Osteoblast (primary cell): ENCODE data around the gene ZDHHC8. TPM values are rescaled to one million over a fixed set of nuclear protein-coding genes. Genes with fewer than 3 reads are reported as not detected.

Experiments
- DNase-seq: peaks from one replicate; pipeline ENCODE4 v3.0.0; 2011; ENCODE audit warnings: low spot score, mixed read lengths; ENCODE audit not compliant: insufficient read length; ENCODE audit errors: missing footprints
- H2AFZ ChIP-seq: 2 replicates; pipeline ENCODE4 v1.6.0; 2011; ENCODE audit warnings: mild to moderate bottlenecking, low read length
- H3K27ac ChIP-seq: 2 replicates; pipeline ENCODE4 v1.5.1; 2011; ENCODE audit warnings: mild to moderate bottlenecking, low read depth, low read length, moderate library complexity
- H3K27me3 ChIP-seq: 2 replicates; pipeline ENCODE4 v1.6.0; 2012; ENCODE audit warnings: mild to moderate bottlenecking, control low read depth, inconsistent platforms, low read length, moderate library complexity; ENCODE audit not compliant: insufficient read depth
- H3K36me3 ChIP-seq: 2 replicates; pipeline ENCODE4 v1.5.1; 2011; ENCODE audit warnings: mild to moderate bottlenecking, low read length, control low read depth, moderate library complexity; ENCODE audit not compliant: insufficient read depth
- H3K4me1 ChIP-seq: 2 replicates; pipeline ENCODE4 v1.5.1; 2011; ENCODE audit warnings: mild to moderate bottlenecking, low read length, control low read depth, moderate library complexity; ENCODE audit not compliant: insufficient read depth
- H3K4me2 ChIP-seq: 2 replicates; pipeline ENCODE4 v1.6.0; 2011; ENCODE audit warnings: mild to moderate bottlenecking, low read length; ENCODE audit not compliant: insufficient read depth
- H3K4me3 ChIP-seq: fragments of 200-600 bp; sonication (generic); 3 replicates; pipeline ENCODE4 v1.5.1; 2012; ENCODE audit warnings: mild to moderate bottlenecking, low read length, inconsistent platforms; ENCODE audit not compliant: insufficient read depth
- H3K79me2 ChIP-seq: 2 replicates; pipeline ENCODE4 v1.6.0; 2012; ENCODE audit warnings: mild to moderate bottlenecking, low read length, control low read depth, inconsistent platforms; ENCODE audit not compliant: insufficient read depth
- H3K9me3 ChIP-seq: 2 replicates; pipeline ENCODE4 v1.5.1; 2011; ENCODE audit warnings: low read depth, low read length, control low read depth
- H4K20me1 ChIP-seq: 2 replicates; pipeline ENCODE4 v1.6.0; 2012; ENCODE audit warnings: mild to moderate bottlenecking, low read length, control low read depth; ENCODE audit not compliant: insufficient read depth
- total RNA-seq: library from RNA; depleted of rRNA; stranded (reverse); fragments of >200 nt; gene quantifications from 2 replicates; pipeline ENCODE4 v1.2.3, GENCODE V29; 2012
- TF ChIP-seq, protein P1 (sequence below): IDR thresholded peaks from 2 replicates; pipeline ENCODE4 v1.5.1; 2011; ENCODE audit warnings: mild to moderate bottlenecking, low read depth, low read length, moderate library complexity; ENCODE audit errors: extremely low read depth

ZDHHC8 gene
- total RNA-seq, 1 donor, result 9.8 TPM

DNA sequence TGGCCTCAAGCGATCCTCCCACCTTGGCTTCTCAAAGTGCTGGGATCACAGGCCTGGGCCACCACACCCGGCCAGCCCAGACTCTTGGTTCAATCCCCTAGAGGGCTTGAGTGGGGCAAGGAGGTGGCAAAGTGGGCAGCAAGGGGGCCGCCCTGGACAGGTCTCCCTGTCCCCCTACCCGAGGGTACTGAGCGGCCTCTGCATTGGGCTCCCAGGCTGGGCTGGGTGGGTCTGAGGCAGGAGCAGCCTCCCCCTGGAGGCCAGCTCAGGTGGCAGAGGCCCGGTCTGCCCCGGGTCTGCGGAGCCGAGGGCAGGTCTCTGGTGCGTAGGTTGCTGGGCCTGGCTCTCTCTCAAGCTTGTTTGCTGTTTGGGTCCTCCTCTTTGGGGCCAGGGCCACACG lies 41.6 kb downstream of the ZDHHC8 start:
- no peak overlapping the region for H3K27ac ChIP-seq
- H3K9me3 ChIP-seq, result no peaks in the 10 kb centered on the region
- H4K20me1 ChIP-seq, result no peaks in the 10 kb centered on the region
- H3K27me3 ChIP-seq, result no peaks in the 10 kb centered on the region
- no peaks in the 10 kb centered on the region for H3K4me1 ChIP-seq
- no peak for DNase-seq
- no peak overlapping the region for H3K4me2 ChIP-seq
- H3K4me3 ChIP-seq, result no peak overlapping the region
- no peak overlapping the region for H2AFZ ChIP-seq
- H3K79me2 ChIP-seq, result no peaks in the 10 kb centered on the region
- TF ChIP-seq, protein P1, sequence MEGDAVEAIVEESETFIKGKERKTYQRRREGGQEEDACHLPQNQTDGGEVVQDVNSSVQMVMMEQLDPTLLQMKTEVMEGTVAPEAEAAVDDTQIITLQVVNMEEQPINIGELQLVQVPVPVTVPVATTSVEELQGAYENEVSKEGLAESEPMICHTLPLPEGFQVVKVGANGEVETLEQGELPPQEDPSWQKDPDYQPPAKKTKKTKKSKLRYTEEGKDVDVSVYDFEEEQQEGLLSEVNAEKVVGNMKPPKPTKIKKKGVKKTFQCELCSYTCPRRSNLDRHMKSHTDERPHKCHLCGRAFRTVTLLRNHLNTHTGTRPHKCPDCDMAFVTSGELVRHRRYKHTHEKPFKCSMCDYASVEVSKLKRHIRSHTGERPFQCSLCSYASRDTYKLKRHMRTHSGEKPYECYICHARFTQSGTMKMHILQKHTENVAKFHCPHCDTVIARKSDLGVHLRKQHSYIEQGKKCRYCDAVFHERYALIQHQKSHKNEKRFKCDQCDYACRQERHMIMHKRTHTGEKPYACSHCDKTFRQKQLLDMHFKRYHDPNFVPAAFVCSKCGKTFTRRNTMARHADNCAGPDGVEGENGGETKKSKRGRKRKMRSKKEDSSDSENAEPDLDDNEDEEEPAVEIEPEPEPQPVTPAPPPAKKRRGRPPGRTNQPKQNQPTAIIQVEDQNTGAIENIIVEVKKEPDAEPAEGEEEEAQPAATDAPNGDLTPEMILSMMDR, result no peak
- H3K36me3 ChIP-seq, result no peaks in the 10 kb centered on the region

DNA sequence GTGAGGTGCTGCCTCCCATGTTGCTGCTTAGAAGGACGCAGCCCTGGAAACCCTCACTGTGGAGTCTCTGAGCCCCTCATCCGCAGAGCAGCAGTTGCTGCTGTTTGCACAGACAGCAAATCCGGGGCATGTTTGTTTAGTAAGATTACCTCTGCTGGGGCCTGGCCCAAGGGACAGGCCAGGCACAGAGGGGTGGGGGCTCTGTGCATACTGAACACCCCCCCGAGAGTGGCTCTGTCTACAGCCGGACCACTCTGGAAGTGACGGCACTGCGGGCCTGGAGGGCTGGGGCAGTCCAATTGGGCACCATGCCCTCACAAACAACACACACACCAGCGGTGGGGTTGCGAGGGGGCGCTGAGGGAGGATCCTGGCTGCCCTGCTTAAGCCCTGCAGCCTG lies 42.2 kb downstream of the ZDHHC8 start:
- Histone ChIP-seq H4K20me1 (no peaks in the 10 kb centered on the region), H3K4me3 (no peak overlapping the region), H3K36me3 (no peaks in the 10 kb centered on the region), H3K27me3 (no peaks in the 10 kb centered on the region), H3K27ac (no peak overlapping the region), H3K9me3 (no peaks in the 10 kb centered on the region), H3K79me2 (no peaks in the 10 kb centered on the region), H2AFZ (no peak overlapping the region), H3K4me1 (no peaks in the 10 kb centered on the region), H3K4me2 (no peak overlapping the region)
- TF ChIP-seq, protein P1, result no peak
- no peak for DNase-seq

DNA sequence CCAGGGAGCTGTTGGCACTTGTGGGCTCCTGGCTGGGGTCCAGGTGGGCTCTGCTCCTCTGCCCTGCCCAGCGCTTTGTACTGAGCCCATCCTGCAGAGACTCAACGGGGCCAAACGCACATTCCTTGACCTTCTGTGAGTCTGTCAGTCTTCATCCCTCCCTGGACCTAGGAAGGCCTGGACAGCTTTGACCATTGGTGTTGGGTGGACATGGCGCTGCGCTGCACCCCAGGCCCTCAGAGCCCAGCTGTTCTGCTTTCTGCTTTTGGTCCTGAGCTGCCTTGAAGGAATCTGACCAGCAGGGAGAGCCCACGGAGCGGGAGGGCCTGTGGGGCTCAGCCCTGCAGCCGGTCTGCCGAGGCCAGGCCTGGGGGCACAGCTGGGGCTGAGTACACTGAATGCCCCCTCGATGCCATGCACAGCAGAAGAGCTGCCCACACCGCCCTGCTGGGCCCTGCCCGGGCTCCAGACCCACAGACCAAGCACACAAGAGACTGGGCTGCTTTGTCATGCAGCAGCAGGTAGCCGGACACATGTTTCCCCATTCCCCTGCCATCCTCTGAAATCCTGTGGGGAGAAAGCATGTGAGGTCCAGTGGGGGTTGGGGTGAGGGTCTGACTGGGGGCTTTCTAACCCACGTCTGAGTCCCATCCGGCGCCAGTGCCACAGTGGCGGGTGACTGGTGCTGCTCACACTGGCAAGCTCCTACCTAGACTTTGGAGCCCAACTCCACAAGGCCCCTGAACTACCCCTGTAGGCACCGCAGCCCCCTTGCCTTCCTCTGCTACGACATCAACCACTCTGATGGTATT lies 43.4 kb downstream of the ZDHHC8 start:
- Histone ChIP-seq H3K4me2 (no peak overlapping the region), H3K27ac (no peak overlapping the region), H4K20me1 (no peaks in the 10 kb centered on the region), H2AFZ (no peak overlapping the region), H3K4me1 (no peaks in the 10 kb centered on the region), H3K4me3 (no peak overlapping the region), H3K79me2 (no peaks in the 10 kb centered on the region), H3K36me3 (no peaks in the 10 kb centered on the region), H3K9me3 (no peaks in the 10 kb centered on the region), H3K27me3 (no peaks in the 10 kb centered on the region)
- DNase-seq, result no peak
- TF ChIP-seq, protein P1, result no peak

DNA sequence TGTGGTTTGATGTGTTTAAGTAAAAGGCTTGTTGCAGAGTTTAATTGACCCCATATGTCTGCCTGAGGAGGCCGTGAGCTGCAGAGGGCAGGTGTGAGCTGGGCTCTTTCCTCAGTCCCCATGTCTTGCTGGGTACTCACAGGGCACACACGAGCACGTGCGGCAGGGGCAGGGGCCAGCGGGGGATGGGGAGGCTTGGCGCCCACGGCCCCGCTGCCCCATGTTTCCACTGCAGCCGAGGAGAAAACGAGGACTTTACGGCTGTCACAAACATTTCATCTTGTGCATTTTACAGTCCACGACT lies 43.9 kb downstream of the ZDHHC8 start:
- no peaks in the 10 kb centered on the region for H3K27me3 ChIP-seq
- no peaks in the 10 kb centered on the region for H3K4me1 ChIP-seq
- no peaks in the 10 kb centered on the region for H3K79me2 ChIP-seq
- no peak overlapping the region for H3K27ac ChIP-seq
- H4K20me1 ChIP-seq, result no peaks in the 10 kb centered on the region
- H3K4me2 ChIP-seq, result no peak overlapping the region
- H3K36me3 ChIP-seq, result no peaks in the 10 kb centered on the region
- no peaks in the 10 kb centered on the region for H3K9me3 ChIP-seq
- TF ChIP-seq, protein P1, result no peak
- no peak overlapping the region for H2AFZ ChIP-seq
- H3K4me3 ChIP-seq, result no peak overlapping the region
- no peak for DNase-seq
